ENCODE results near the gene KCTD19. TPM values are rescaled to one million over a fixed set of nuclear protein-coding genes. Genes with fewer than 3 reads are reported as not detected.

KCTD19 gene
- polyA plus RNA-seq, 1 donor (not counting 4 experiments of a cell fraction or from before 2014, with no cell fraction given), result not detected

DNA sequence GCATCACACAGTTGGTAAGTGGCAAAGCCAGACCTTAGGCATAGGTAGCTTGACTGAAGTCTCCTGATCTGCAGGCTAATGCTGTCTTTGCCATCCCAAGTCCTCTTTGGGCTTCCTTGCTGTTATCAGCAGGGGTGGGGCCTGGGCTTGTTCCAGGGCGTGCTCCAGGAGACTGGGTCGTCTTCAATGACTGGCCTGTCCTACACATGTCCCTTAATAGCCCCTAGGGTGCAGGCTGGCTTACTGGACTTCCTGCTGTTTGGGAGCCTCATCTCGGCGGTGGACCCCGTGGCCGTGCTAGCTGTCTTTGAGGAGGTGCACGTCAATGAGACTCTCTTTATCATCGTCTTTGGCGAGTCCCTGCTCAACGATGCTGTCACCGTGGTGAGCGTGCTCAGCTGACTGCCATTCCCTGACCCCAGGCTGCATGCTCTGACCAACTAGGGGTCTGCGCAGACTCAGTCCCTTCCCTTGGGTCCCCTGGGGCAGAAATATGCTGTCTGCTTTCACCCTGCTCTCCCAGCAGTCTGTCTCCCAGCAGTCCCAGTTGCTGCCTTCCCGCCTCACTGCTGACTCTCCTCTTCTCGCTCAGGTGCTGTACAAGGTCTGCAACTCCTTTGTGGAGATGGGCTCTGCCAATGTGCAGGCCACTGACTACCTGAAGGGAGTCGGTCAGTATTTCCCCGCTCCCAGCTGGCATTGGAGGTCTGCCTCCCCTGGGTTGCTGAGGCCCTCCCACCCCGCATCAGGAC lies 71.6 kb downstream of the KCTD19 start:
- H3K4me3 ChIP-seq (ENCODE audit: control insufficient read depth in 2 of 3, extremely low read depth in 1 of 3, insufficient read depth in 2 of 3, low read depth in 1 of 3, low read length in 3 of 3), result no peak overlapping the region
- no peak for DNase-seq (ENCODE audit: low read depth, low spot score)
- TF ChIP-seq, protein P1, sequence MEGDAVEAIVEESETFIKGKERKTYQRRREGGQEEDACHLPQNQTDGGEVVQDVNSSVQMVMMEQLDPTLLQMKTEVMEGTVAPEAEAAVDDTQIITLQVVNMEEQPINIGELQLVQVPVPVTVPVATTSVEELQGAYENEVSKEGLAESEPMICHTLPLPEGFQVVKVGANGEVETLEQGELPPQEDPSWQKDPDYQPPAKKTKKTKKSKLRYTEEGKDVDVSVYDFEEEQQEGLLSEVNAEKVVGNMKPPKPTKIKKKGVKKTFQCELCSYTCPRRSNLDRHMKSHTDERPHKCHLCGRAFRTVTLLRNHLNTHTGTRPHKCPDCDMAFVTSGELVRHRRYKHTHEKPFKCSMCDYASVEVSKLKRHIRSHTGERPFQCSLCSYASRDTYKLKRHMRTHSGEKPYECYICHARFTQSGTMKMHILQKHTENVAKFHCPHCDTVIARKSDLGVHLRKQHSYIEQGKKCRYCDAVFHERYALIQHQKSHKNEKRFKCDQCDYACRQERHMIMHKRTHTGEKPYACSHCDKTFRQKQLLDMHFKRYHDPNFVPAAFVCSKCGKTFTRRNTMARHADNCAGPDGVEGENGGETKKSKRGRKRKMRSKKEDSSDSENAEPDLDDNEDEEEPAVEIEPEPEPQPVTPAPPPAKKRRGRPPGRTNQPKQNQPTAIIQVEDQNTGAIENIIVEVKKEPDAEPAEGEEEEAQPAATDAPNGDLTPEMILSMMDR (optimal IDR thresholded peaks at IDR 0.05 in 1 of 3, IDR thresholded peaks at IDR 0.05 in 1 of 3, conservative IDR thresholded peaks at IDR 0.05 in 1 of 3; ENCODE audit: extremely low read depth in 1 of 3, insufficient read depth in 2 of 3, low read length in 3 of 3), result no peak
- TF ChIP-seq EZH2 (IDR thresholded peaks at IDR 0.05; ENCODE audit: low read length), result no peak
- no peaks in the 10 kb centered on the region for H4K20me1 ChIP-seq (ENCODE audit: control insufficient read depth, extremely low read depth, insufficient read depth, low read length)
- no peaks in the 10 kb centered on the region for H3K4me1 ChIP-seq (ENCODE audit: control insufficient read depth, extremely low read depth, insufficient read depth, low read length)
- no peaks in the 10 kb centered on the region for H3K9me3 ChIP-seq (ENCODE audit: control insufficient read depth, low read depth, low read length)
- FAIRE-seq, result no peak
- dilution Hi-C loops (cut with MboI; ENCODE audit: extremely low pct_ligation_motif_present, low sequenced_read_pairs), result no loop called here
- H3K9me1 ChIP-seq (ENCODE audit: control insufficient read depth, extremely low read depth, insufficient read depth, low read length), result no peaks in the 10 kb centered on the region
- no peak overlapping the region for H3K9ac ChIP-seq (ENCODE audit: control insufficient read depth, extremely low read depth, insufficient read depth, low read length)
- peaks cover 5% of the 10 kb centered on the region for H3K27me3 ChIP-seq (ENCODE audit: control insufficient read depth, extremely low read depth, insufficient read depth, low read length)
- no peak overlapping the region for H3K4me2 ChIP-seq (ENCODE audit: control insufficient read depth, extremely low read depth, insufficient read depth, low read depth, low read length)
- no peak overlapping the region for H3K27ac ChIP-seq (ENCODE audit: control insufficient read depth, insufficient read depth, low read length)
- no peak overlapping the region for H2AFZ ChIP-seq (ENCODE audit: control insufficient read depth, low read length)
- no peaks in the 10 kb centered on the region for H3K79me2 ChIP-seq (ENCODE audit: control insufficient read depth, insufficient read depth, low read length)
- no peaks in the 10 kb centered on the region for H3K36me3 ChIP-seq (ENCODE audit: control insufficient read depth in 2 of 2, extremely low read depth in 1 of 2, insufficient read depth in 2 of 2, low read length in 2 of 2)

DNA sequence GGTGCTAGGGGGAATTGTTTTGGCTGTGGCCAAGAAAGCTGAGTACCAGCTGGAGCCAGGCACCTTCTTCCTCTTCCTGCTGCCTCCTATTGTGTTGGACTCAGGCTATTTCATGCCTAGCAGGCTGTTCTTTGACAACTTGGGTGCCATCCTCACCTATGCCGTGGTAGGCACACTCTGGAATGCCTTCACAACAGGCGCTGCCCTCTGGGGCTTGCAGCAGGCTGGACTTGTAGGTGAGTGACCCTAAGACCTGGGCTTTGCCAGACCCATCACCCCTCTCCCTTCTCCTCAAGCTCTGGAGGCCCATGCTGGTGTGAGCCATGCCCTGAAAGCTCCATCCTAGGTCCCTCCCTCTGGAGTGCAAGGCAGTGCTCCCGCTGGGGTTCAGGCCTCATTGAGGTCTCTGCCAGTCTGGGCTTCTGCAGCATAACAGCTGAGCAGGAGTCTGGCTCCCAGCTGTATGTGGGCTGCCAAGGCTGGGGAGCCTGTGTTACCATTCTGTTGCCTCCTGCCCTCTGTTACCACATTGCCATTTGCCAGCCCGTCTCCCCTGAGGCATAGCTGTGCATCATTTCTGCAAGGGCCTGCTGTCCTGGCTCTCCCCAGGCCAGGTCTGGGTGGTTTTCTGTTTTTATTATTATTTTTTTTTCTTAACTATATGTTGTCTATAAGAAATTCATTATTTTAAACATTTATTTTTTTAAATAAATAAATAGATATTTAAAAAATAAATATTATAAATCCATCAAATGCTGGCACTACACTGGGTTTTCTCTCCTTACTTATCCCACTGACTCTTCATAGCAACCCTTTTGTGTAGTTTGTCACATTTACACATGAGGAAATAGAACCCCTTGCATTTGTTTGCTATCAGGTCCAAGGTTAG lies 73.7 kb downstream of the KCTD19 start:
- no peak overlapping the region for H3K4me3 ChIP-seq (ENCODE audit: control insufficient read depth in 2 of 3, extremely low read depth in 1 of 3, insufficient read depth in 2 of 3, low read depth in 1 of 3, low read length in 3 of 3)
- no peaks in the 10 kb centered on the region for H3K9me3 ChIP-seq (ENCODE audit: control insufficient read depth, low read depth, low read length)
- FAIRE-seq, result no peak
- no peak overlapping the region for H3K27ac ChIP-seq (ENCODE audit: control insufficient read depth, insufficient read depth, low read length)
- no peaks in the 10 kb centered on the region for H3K79me2 ChIP-seq (ENCODE audit: control insufficient read depth, insufficient read depth, low read length)
- H3K27me3 ChIP-seq (ENCODE audit: control insufficient read depth, extremely low read depth, insufficient read depth, low read length), result peaks cover 18% of the 10 kb centered on the region
- no peaks in the 10 kb centered on the region for H4K20me1 ChIP-seq (ENCODE audit: control insufficient read depth, extremely low read depth, insufficient read depth, low read length)
- H3K9me1 ChIP-seq (ENCODE audit: control insufficient read depth, extremely low read depth, insufficient read depth, low read length), result no peaks in the 10 kb centered on the region
- no peak overlapping the region for H2AFZ ChIP-seq (ENCODE audit: control insufficient read depth, low read length)
- no peak for TF ChIP-seq EZH2 (IDR thresholded peaks at IDR 0.05; ENCODE audit: low read length)
- TF ChIP-seq, protein P1 (optimal IDR thresholded peaks at IDR 0.05 in 1 of 3, IDR thresholded peaks at IDR 0.05 in 1 of 3, conservative IDR thresholded peaks at IDR 0.05 in 1 of 3; ENCODE audit: extremely low read depth in 1 of 3, insufficient read depth in 2 of 3, low read length in 3 of 3), result no peak
- H3K4me1 ChIP-seq (ENCODE audit: control insufficient read depth, extremely low read depth, insufficient read depth, low read length), result peaks cover 8% of the 10 kb centered on the region
- DNase-seq (ENCODE audit: low read depth, low spot score), result no peak
- H3K36me3 ChIP-seq (ENCODE audit: control insufficient read depth in 2 of 2, extremely low read depth in 1 of 2, insufficient read depth in 2 of 2, low read length in 2 of 2), result no peaks in the 10 kb centered on the region
- no peak overlapping the region for H3K9ac ChIP-seq (ENCODE audit: control insufficient read depth, extremely low read depth, insufficient read depth, low read length)
- dilution Hi-C loops (cut with MboI; ENCODE audit: extremely low pct_ligation_motif_present, low sequenced_read_pairs), result no loop called here
- H3K4me2 ChIP-seq (ENCODE audit: control insufficient read depth, extremely low read depth, insufficient read depth, low read depth, low read length), result no peak overlapping the region

Measured in keratinocyte (primary cell).